ENCODE data around the gene MX1. TPM values are rescaled to one million over a fixed set of nuclear protein-coding genes. Genes with fewer than 3 reads are reported as not detected.
A peak's percentile ranks its signal among the peaks of the same experiment; 100 is the strongest.
"Not testable (repeated sequence)": the region's sequence is repeated elsewhere in the genome, so short reads cannot be mapped to it uniquely, and the experiment has no call there.

Gene MX1
- total and polyA plus RNA-seq, 2 experiments from 2014 or later, result not detected

DNA sequence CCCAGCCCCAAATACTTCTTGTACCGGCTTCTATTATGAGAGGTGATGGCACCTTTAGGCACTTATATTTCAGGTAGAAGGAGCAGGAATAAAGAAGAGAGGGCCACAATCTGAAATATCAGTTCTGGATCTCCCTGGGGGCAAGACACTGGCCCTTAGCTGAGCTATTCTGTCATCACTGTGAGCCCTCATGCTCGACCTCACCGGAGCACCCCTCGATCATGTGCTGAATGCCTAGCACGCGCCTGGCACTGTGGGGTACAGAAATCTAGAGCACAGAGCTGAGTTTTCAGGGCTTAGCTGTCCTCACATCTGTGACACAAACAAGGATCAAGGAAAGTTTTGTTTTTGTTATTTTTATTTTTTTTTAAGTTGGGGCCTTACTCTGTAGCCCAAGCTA lies 7.6 kb upstream of the MX1 start:
- Histone ChIP-seq H3K9me3 (ENCODE audit: low read depth) (no peaks in the 10 kb centered on the region), H3K4me3 (no peak overlapping the region), H3K27ac (no peak overlapping the region), H3K27me3 (peaks cover 25% of the 10 kb centered on the region), H3K36me3 (no peaks in the 10 kb centered on the region), H3K4me1 (ENCODE audit: low read depth) (no peaks in the 10 kb centered on the region)
- TF ChIP-seq, protein P1, sequence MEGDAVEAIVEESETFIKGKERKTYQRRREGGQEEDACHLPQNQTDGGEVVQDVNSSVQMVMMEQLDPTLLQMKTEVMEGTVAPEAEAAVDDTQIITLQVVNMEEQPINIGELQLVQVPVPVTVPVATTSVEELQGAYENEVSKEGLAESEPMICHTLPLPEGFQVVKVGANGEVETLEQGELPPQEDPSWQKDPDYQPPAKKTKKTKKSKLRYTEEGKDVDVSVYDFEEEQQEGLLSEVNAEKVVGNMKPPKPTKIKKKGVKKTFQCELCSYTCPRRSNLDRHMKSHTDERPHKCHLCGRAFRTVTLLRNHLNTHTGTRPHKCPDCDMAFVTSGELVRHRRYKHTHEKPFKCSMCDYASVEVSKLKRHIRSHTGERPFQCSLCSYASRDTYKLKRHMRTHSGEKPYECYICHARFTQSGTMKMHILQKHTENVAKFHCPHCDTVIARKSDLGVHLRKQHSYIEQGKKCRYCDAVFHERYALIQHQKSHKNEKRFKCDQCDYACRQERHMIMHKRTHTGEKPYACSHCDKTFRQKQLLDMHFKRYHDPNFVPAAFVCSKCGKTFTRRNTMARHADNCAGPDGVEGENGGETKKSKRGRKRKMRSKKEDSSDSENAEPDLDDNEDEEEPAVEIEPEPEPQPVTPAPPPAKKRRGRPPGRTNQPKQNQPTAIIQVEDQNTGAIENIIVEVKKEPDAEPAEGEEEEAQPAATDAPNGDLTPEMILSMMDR (IDR thresholded peaks at IDR 0.05; ENCODE audit: low read depth, low read length), result no peak
- DNase-seq (ENCODE audit: low read depth in 1 of 2, low spot score in 1 of 2), result no peak

DNA sequence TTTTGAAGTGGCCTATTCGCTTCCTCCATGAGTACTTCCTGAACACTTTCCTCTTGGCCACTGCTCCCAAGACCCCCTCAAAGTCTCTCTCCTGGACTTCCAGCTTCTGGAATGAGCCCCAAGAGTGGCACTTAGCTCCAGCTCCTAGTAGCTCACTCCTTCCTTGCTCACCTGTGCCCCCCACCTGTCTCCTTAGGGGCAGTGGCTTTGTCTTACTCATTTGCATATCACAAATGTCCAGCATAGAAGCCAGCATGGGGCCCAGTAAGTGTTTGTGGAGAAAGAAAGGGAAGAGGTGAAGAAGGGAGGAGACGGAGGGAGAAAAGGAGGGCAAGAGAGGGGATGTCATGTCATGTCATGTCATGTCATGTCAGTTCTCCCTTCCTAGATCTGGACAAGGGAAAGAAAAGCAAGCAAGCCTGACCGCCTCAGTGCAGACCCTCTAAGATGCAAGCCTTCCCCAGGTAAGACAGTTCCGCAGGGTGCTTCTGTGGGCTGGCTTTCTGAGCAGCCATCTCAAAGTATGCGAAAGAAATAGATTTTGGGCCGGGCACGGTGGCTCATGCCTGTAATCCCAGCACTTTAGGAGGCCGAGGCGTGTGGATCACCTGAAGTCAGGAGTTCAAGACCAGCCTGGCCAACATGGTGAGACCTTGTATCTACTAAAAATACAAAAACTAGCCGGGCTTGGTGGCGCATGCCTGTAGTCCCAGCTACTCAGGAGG lies 6.9 kb upstream of the MX1 start:
- TF ChIP-seq, protein P1 (IDR thresholded peaks at IDR 0.05; ENCODE audit: low read depth, low read length), result no peak
- Histone ChIP-seq H3K4me3 (no peak overlapping the region), H3K9me3 (ENCODE audit: low read depth) (no peaks in the 10 kb centered on the region), H3K36me3 (no peaks in the 10 kb centered on the region), H3K27me3 (peaks cover 32% of the 10 kb centered on the region), H3K4me1 (ENCODE audit: low read depth) (no peaks in the 10 kb centered on the region), H3K27ac (no peak overlapping the region)
- no peak for DNase-seq (ENCODE audit: low read depth in 1 of 2, low spot score in 1 of 2)

DNA sequence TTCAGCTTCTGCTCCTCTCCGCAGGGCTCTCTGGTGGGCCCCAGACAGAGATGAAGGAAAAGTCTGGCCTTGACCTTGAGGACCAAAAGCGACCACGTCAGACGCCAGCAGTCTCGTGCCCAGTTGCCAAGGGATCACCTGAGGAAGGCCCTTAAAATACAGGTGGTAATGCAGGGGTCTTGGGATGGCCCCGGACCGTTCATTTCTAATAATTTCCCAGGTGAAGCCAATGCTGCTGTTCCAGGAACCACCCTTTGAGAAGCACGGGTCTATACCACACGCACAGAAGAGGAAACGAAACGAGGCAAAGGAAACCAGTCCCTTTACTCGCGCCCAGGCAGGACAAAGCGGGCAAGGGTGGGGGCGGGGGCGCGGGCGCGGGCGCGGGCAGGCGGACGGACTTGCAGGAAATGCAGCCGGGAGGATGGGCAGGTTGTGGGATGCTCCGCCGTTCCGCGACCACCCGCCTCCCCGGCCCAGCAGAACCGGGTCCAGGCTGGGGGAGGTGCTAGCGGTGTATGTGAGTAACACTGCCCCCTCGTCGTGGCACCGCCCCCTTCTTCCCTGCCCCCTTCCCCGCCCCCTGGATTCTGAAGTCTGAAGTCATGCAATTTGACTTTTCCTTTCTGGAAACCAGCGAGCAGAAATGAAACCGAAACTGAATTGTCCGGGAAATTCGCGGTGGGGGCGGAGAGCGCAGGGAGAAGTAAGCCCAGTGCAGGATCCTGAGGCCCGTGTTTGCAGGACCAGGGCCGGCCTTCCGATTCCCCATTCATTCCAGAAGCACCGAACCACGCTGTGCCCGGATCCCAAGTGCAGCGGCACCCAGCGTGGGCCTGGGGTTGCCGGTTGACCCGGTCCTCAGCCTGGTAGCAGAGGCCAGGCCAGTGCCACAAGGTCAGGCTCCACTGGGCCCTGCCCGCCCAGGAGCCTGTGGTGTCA lies 5.8 kb upstream of the MX1 start:
- Histone ChIP-seq H3K4me1 (ENCODE audit: low read depth) (no peaks in the 10 kb centered on the region), H3K27ac (no peak overlapping the region), H3K36me3 (no peaks in the 10 kb centered on the region), H3K9me3 (ENCODE audit: low read depth) (no peaks in the 10 kb centered on the region), H3K27me3 (peaks cover 42% of the 10 kb centered on the region), H3K4me3 (peak overlapping the region; percentile 43)
- DNase-seq (ENCODE audit: low read depth in 1 of 2, low spot score in 1 of 2), result peak; percentile 44 to 92
- TF ChIP-seq, protein P1 (IDR thresholded peaks at IDR 0.05; ENCODE audit: low read depth, low read length), result no peak

DNA sequence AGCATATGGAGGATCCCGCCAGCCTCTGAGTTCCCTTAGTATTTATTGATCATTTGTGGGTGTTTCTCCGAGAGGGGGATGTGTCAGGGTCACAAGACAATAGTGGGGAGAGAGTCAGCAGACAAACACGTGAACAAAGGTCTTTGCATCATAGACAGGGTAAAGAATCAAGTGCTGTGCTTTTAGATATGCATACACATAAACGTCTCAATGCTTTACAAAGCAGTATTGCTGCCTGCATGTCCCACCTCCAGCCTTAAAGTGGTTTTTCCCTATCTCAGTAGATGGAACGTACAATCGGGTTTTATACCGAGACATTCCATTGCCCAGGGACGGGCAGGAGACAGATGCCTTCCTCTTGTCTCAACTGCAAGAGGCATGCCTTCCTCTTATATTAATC lies 5.0 kb upstream of the MX1 start:
- H3K27ac ChIP-seq; H3K4me3 ChIP-seq; DNase-seq (ENCODE audit: low read depth in 1 of 2, low spot score in 1 of 2); H3K9me3 ChIP-seq (ENCODE audit: low read depth); H3K4me1 ChIP-seq (ENCODE audit: low read depth); H3K36me3 ChIP-seq: not testable (repeated sequence)
- H3K27me3 ChIP-seq, result peaks cover 51% of the 10 kb centered on the region

DNA sequence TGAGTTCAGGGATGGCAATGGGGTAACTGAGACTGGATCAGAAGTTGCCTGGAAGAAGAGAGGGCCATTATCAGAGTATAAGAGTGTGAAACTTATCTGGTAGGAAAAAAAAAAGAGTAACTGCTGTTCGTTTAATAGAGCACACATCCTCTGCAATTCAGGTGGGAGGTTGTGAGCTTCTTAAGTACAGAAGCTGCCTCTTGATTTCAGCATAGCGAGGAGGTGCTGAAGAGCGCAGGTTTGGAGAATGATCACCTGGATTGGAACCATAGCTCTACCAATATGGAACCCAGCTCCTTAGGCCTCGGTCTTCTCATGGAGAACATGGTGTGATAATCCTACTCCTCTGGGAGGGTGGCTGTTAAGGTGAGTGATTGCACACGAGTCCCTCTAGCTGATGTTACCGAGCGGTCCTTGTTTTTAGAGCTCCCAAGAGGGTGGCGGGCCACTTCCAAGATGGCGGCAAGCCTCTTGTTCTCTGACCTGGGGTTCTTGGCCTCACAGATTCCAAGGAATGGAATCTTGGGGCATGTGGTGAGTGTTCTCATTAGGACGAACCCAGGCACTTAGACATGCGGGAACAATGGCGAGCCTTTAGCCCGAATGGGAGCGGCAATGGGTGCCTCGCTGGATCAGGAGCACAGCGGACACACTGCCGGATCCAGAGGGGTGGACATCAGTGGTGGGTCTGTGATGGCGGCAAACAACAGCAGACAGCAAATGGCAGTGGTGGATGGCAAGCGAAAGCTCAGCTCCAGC lies 3.3 kb upstream of the MX1 start:
- DNase-seq (ENCODE audit: low read depth in 1 of 2, low spot score in 1 of 2), result no peak
- no peaks in the 10 kb centered on the region for H3K36me3 ChIP-seq
- no peak overlapping the region for H3K27ac ChIP-seq
- TF ChIP-seq, protein P1 (IDR thresholded peaks at IDR 0.05; ENCODE audit: low read depth, low read length), result no peak
- H3K27me3 ChIP-seq, result peaks cover 68% of the 10 kb centered on the region
- H3K4me1 ChIP-seq (ENCODE audit: low read depth), result no peaks in the 10 kb centered on the region
- H3K4me3 ChIP-seq, result no peak overlapping the region
- H3K9me3 ChIP-seq (ENCODE audit: low read depth), result no peaks in the 10 kb centered on the region

DNA sequence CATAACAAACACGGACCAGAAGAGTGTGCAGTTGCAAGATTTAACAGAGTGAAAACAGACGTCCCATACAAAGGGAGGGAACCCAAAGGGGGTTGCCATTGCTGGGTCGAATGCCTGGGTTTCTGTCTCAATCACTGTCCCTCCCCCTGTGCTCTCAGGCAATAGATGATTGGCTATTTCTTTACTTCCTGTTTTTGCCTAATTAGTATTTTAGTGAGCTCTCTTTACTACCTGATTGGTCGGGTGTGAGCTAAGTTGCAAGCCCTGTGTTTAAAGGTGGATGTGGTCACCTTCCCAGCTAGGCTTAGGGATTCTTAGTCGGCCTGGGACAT lies 2.8 kb upstream of the MX1 start:
- not testable (repeated sequence) for H3K4me1 ChIP-seq (ENCODE audit: low read depth); DNase-seq (ENCODE audit: low read depth in 1 of 2, low spot score in 1 of 2); H3K27ac ChIP-seq; H3K9me3 ChIP-seq (ENCODE audit: low read depth); H3K4me3 ChIP-seq; H3K36me3 ChIP-seq
- peaks cover 73% of the 10 kb centered on the region for H3K27me3 ChIP-seq
